Brain microvascular endothelial cell (primary cell): ENCODE results near the gene GALNT10.

Experiments used
- DNase-seq: peaks from one replicate; pipeline ENCODE4 v3.0.0-alpha.2; 2020
- H3K27ac ChIP-seq: fragments of 250-450 bp; sonication (Bioruptor Pico); 2 replicates; pipeline ENCODE4 v1.5.1; 2020; ENCODE audit warnings: mild to moderate bottlenecking, moderate library complexity
- H3K27me3 ChIP-seq: fragments of 250-450 bp; sonication (Bioruptor Pico); replicated peaks from 2 replicates; pipeline ENCODE4 v1.5.1; 2020; ENCODE audit warnings: mild to moderate bottlenecking
- H3K36me3 ChIP-seq: fragments of 250-450 bp; sonication (Bioruptor Pico); replicated peaks from 2 replicates; pipeline ENCODE4 v1.5.1; 2020; ENCODE audit warnings: mild to moderate bottlenecking
- H3K4me3 ChIP-seq: 2 replicates; pipeline ENCODE4 v1.5.1; 2011; ENCODE audit warnings: low read depth, mild to moderate bottlenecking, control low read depth, low read length, moderate library complexity
- CTCF ChIP-seq: IDR thresholded peaks from 2 replicates; pipeline ENCODE4 v1.5.1; 2011; ENCODE audit warnings: low read depth, mild to moderate bottlenecking, moderate library complexity, low read length, control low read depth, inconsistent platforms; ENCODE audit errors: missing control alignments
- in situ Hi-C: cut with HindIII; loops from 2 replicates; pipeline ENCODE4 v1.10.0; 2017; ENCODE audit warnings: low sequenced_read_pairs, low pct_ligation_motif_present

The GALNT10 gene

GRCh38 chr5:154241021-154241420 is 50.5 kb downstream of the GALNT10 start:
- no peak for DNase-seq
- Histone ChIP-seq H3K27ac (no peak overlapping the region), H3K27me3 (no peaks in the 10 kb centered on the region), H3K4me3 (no peak overlapping the region), H3K36me3 (no peaks in the 10 kb centered on the region)
- in situ Hi-C loops = no loop called here
- TF ChIP-seq CTCF = no peak

- no peak overlapping the region for H3K4me3 ChIP-seq
- H3K27me3 ChIP-seq = no peaks in the 10 kb centered on the region
- no peak overlapping the region for H3K27ac ChIP-seq
- DNase-seq = no peak
- no peak for TF ChIP-seq CTCF
- in situ Hi-C loops = no loop called here
- H3K36me3 ChIP-seq = no peaks in the 10 kb centered on the region
These were observed 51.9 kb downstream of the GALNT10 start for GRCh38 chr5:154242442-154242841.

GRCh38 chr5:154242964-154243376 is 52.4 kb downstream of the GALNT10 start:
- Histone ChIP-seq H3K36me3 (no peaks in the 10 kb centered on the region), H3K27ac (no peak overlapping the region), H3K27me3 (no peaks in the 10 kb centered on the region), H3K4me3 (no peak overlapping the region)
- in situ Hi-C loops = no loop called here
- no peak for DNase-seq
- no peak for TF ChIP-seq CTCF

- no peak overlapping the region for H3K27ac ChIP-seq
- no peak for TF ChIP-seq CTCF
- no peaks in the 10 kb centered on the region for H3K36me3 ChIP-seq
- no peaks in the 10 kb centered on the region for H3K27me3 ChIP-seq
- in situ Hi-C loops = no loop called here
- no peak overlapping the region for H3K4me3 ChIP-seq
- DNase-seq = no peak
These were observed 53.2 kb downstream of the GALNT10 start for GRCh38 chr5:154243736-154244135.

GRCh38 chr5:154244476-154244875 is 53.9 kb downstream of the GALNT10 start:
- no peaks in the 10 kb centered on the region for H3K27me3 ChIP-seq
- DNase-seq = no peak
- H3K27ac ChIP-seq = no peak overlapping the region
- TF ChIP-seq CTCF = no peak
- in situ Hi-C loops = no loop called here
- H3K36me3 ChIP-seq = no peaks in the 10 kb centered on the region
- H3K4me3 ChIP-seq = no peak overlapping the region

GRCh38 chr5:154248691-154249090 is 58.2 kb downstream of the GALNT10 start:
- Histone ChIP-seq H3K27me3 (no peaks in the 10 kb centered on the region), H3K36me3 (no peaks in the 10 kb centered on the region), H3K4me3 (no peak overlapping the region), H3K27ac (no peak overlapping the region)
- no peak for DNase-seq
- in situ Hi-C loops = no loop called here
- no peak for TF ChIP-seq CTCF
